NCI-H1092 (cell line): Measurements from ENCODE around the gene WDFY2.
A peak's percentile ranks its signal among the peaks of the same experiment; 100 is the strongest.

Source experiments
- DNase-seq: peaks from one replicate; lab custom pipeline; 2025; lab: John Stamatoyannopoulos, UW

WDFY2 gene

GRCh38 chr13:51770681-51771417, 186.6 kb downstream of the WDFY2 start:
- no peak for DNase-seq

GRCh38 chr13:51771418-51772104, 187.3 kb downstream of the WDFY2 start:
- no peak for DNase-seq

GRCh38 chr13:51772105-51772455, 187.8 kb downstream of the WDFY2 start:
- DNase-seq: no peak

- DNase-seq: no peak
These were observed 188.5 kb downstream of the WDFY2 start for GRCh38 chr13:51772781-51773180.

- no peak for DNase-seq
These were observed 189.3 kb downstream of the WDFY2 start for GRCh38 chr13:51773515-51773914.

GRCh38 chr13:51776179-51776578, 191.9 kb downstream of the WDFY2 start:
- no peak for DNase-seq

- no peak for DNase-seq
These were observed 193.7 kb downstream of the WDFY2 start for GRCh38 chr13:51777921-51778320.

GRCh38 chr13:51778392-51778791, 194.1 kb downstream of the WDFY2 start:
- peak; percentile 18 for DNase-seq

GRCh38 chr13:51780099-51780498, 195.8 kb downstream of the WDFY2 start:
- DNase-seq: no peak

GRCh38 chr13:51781246-51782022, 197.2 kb downstream of the WDFY2 start:
- DNase-seq: no peak

GRCh38 chr13:51782026-51782710, 197.9 kb downstream of the WDFY2 start:
- DNase-seq: no peak

GRCh38 chr13:51783428-51784094, 199.3 kb downstream of the WDFY2 start:
- DNase-seq: no peak

GRCh38 chr13:51784097-51784496, 199.8 kb downstream of the WDFY2 start:
- DNase-seq: no peak

GRCh38 chr13:51785712-51786424, 201.6 kb downstream of the WDFY2 start:
- peak; percentile 81 for DNase-seq

- DNase-seq: no peak
These were observed 202.4 kb downstream of the WDFY2 start for GRCh38 chr13:51786425-51787265.

GRCh38 chr13:51793570-51794271, 209.5 kb downstream of the WDFY2 start:
- DNase-seq: no peak

GRCh38 chr13:51794964-51795363, 210.7 kb downstream of the WDFY2 start:
- no peak for DNase-seq

GRCh38 chr13:51795419-51795818, 211.2 kb downstream of the WDFY2 start:
- no peak for DNase-seq

GRCh38 chr13:51796546-51796945, 212.3 kb downstream of the WDFY2 start:
- DNase-seq: no peak
